ENCODE data around the gene CDKN2B-AS1. TPM values are rescaled to one million over a fixed set of nuclear protein-coding genes. Genes with fewer than 3 reads are reported as not detected.

CDKN2B-AS1 gene
- total and polyA plus RNA-seq, 2 experiments from 2014 or later: 0.14 TPM; not detected in 1

DNA sequence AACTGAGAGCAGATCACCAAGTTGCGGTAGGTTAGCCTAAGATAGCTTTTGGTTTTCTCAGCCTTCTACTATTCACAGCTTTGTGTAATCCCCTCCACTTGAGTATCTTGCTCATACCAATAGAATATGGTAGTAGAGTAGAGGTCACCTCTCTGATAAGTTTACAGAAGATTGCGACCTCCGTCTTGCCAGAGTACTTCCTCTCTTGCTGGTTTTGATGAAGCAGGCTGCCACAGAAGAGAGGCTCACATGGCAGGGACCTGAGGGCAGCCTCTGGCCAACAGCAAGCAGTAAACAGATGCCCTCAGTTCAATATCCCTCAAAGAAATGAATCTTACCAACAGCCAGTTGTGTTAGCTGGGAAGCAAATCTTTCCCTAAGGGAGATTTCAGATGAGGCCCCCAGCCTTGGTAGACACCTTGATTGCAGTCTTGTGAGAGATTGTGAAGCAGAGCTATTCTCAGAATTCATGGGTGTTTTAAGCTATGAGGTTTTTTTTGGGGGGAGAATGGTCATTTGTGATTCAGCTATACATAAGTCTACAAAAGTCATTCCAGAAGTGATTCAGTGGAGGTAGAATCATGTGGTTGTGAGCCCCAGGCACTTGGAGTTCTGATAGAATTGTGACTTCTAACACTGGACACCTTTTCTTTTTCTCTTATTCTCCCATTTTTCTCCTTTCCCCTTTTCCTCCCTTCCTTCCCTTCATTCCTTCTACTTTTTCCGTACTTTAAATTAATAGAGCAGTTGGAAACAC, 37.2 kb downstream of the CDKN2B-AS1 start:
- no peaks in the 10 kb centered on the region for H3K27me3 ChIP-seq (ENCODE audit: insufficient read depth)
- H3K79me2 ChIP-seq (replicated peaks; ENCODE audit: insufficient read depth): no peaks in the 10 kb centered on the region
- no peak overlapping the region for H3K4me2 ChIP-seq
- H2AFZ ChIP-seq: peak overlapping the region; percentile 34; the same call in 1 of the 2 replicates
- TF ChIP-seq ZNF462 (CRISPR knock-in tag; IDR thresholded peaks at IDR 0.05) (no peak), CTCF (conservative IDR thresholded peaks at IDR 0.05; ENCODE audit: low read depth in 2 of 2) (no peak), ZNF114 (CRISPR knock-in tag; IDR thresholded peaks at IDR 0.05) (no peak)
- peaks cover 11% of the 10 kb centered on the region for H3K4me1 Mint-ChIP-seq
- H3F3A ChIP-seq (replicated peaks; ENCODE audit: low read depth): no peaks in the 10 kb centered on the region
- H3K4me3 ChIP-seq: no peak overlapping the region
- H3K27me3 Mint-ChIP-seq (ENCODE audit: insufficient read depth, low read depth, poor library complexity): no peaks in the 10 kb centered on the region
- H4K20me1 ChIP-seq (replicated peaks; ENCODE audit: insufficient read depth): no peaks in the 10 kb centered on the region
- no peaks in the 10 kb centered on the region for H3K36me3 Mint-ChIP-seq (ENCODE audit: low read depth)
- H3K27ac ChIP-seq (ENCODE audit: low read depth): no peak overlapping the region
- ATAC-seq (no peak), DNase-seq (ENCODE audit: low spot score) (no peak)
- no peaks in the 10 kb centered on the region for H3K36me3 ChIP-seq (ENCODE audit: insufficient read depth)
- no peak overlapping the region for H3K27ac Mint-ChIP-seq
- no peaks in the 10 kb centered on the region for H3K9me3 Mint-ChIP-seq
- no peak overlapping the region for H3K4me3 Mint-ChIP-seq
- no peaks in the 10 kb centered on the region for H3K9me2 ChIP-seq (ENCODE audit: insufficient read depth)
- peaks cover 12% of the 10 kb centered on the region for H3K4me1 ChIP-seq (ENCODE audit: insufficient read depth)

Data from GM23338 (cell line).